ENCODE results near the gene MYO18B.

The MYO18B gene

GRCh38 chr22:25694196-25694907 lies 47.6 kb upstream of the MYO18B start:
- H2BK15ac ChIP-seq (ENCODE audit: low read length), result no peak overlapping the region
- no peak overlapping the region for H3K14ac ChIP-seq (ENCODE audit: low read length)
- H3K4ac ChIP-seq (ENCODE audit: low read length), result no peak overlapping the region

DNA sequence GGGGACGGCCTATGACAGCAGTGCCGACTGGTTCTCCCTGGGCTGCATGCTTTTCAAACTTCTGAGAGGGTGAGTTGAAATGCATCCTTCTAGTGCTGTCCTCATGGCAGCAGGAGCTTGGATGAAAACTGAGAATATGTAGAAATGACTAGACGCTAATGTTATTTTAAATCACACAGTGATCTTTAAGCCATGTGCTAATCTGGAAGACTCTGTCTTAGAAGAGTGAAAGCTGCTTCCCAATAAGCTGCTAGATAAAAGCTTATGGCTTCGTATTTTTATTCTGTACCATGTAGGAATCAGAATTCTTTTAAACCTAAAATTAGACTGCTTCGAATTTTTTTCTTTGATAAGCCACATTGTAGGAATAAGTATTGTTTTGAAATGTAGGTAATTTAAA lies 46.8 kb upstream of the MYO18B start:
- Histone ChIP-seq H3K27ac (replicated peaks; ENCODE audit: low read length) (no peak overlapping the region), H3K9ac (ENCODE audit: low read depth, low read length, poor library complexity) (no peak overlapping the region), H3K4me3 (ENCODE audit: low read length in 2 of 2) (no peak overlapping the region), H3K18ac (ENCODE audit: low read length) (no peak overlapping the region), H3K23ac (ENCODE audit: low read depth, low read length, poor library complexity) (no peak overlapping the region), H4K91ac (ENCODE audit: low read depth, low read length, poor library complexity) (no peak overlapping the region), H2BK15ac (ENCODE audit: low read length) (no peak overlapping the region), H3K14ac (ENCODE audit: low read length) (no peak overlapping the region), H4K8ac (ENCODE audit: low read depth, low read length) (no peak overlapping the region), H3K4me1 (ENCODE audit: control insufficient read depth in 2 of 2, insufficient read depth in 1 of 2, low read depth in 1 of 2, low read length in 2 of 2) (peaks cover 2 to 14% of the 10 kb centered on the region in 2 donors), H3K79me1 (ENCODE audit: low read depth, low read length) (no peaks in the 10 kb centered on the region), H3K4ac (ENCODE audit: low read length) (no peak overlapping the region), H2AK5ac (ENCODE audit: low read depth, low read length) (no peak overlapping the region), H2BK12ac (ENCODE audit: low read length) (no peak overlapping the region), H2AFZ (ENCODE audit: low read length) (no peak overlapping the region), H3K36me3 (replicated peaks in 1 of 2; ENCODE audit: control insufficient read depth in 2 of 2, insufficient read depth in 2 of 2, low read length in 2 of 2) (peaks cover 13 to 58% of the 10 kb centered on the region in 2 donors), H3K27me3 (ENCODE audit: control insufficient read depth in 3 of 3, insufficient read depth in 3 of 3, low read depth in 1 of 3, low read length in 3 of 3) (no peaks in the 10 kb centered on the region), H2BK120ac (ENCODE audit: low read depth, low read length) (no peak overlapping the region), H3K4me2 (ENCODE audit: insufficient read depth, low read length, poor library complexity, severe bottlenecking) (no peak overlapping the region), H3K9me3 (replicated peaks in 1 of 2; ENCODE audit: control insufficient read depth in 2 of 2, insufficient read depth in 1 of 2, low read depth in 1 of 2, low read length in 2 of 2) (no peaks in the 10 kb centered on the region), H2BK5ac (ENCODE audit: low read length) (no peak overlapping the region)
- no peak for DNase-seq (ENCODE audit: low spot score)
- WGBS, 2 donors (ENCODE audit: extremely low coverage in 2 of 2, insufficient read length in 2 of 2, insufficient replicate concordance in 1 of 2), result no CpG with 5 or more reads among the region's 5 CpGs

More at GRCh38 chr22:25694196-25694907, 47.6 kb upstream of the MYO18B start:
- H4K91ac ChIP-seq (ENCODE audit: low read depth, low read length, poor library complexity), result no peak overlapping the region
- no peaks in the 10 kb centered on the region for H3K27me3 ChIP-seq (ENCODE audit: control insufficient read depth in 3 of 3, insufficient read depth in 3 of 3, low read depth in 1 of 3, low read length in 3 of 3)
- no peaks in the 10 kb centered on the region for H3K9me3 ChIP-seq (replicated peaks in 1 of 2; ENCODE audit: control insufficient read depth in 2 of 2, insufficient read depth in 1 of 2, low read depth in 1 of 2, low read length in 2 of 2)
- no peak overlapping the region for H2BK12ac ChIP-seq (ENCODE audit: low read length)
- no peak overlapping the region for H2AFZ ChIP-seq (ENCODE audit: low read length)
- H4K8ac ChIP-seq (ENCODE audit: low read depth, low read length), result no peak overlapping the region
- no peak overlapping the region for H3K9ac ChIP-seq (ENCODE audit: low read depth, low read length, poor library complexity)
- no peak for DNase-seq (ENCODE audit: low spot score)
- H3K18ac ChIP-seq (ENCODE audit: low read length), result no peak overlapping the region
- no peak overlapping the region for H3K4me3 ChIP-seq (ENCODE audit: low read length in 2 of 2)
- WGBS, 2 donors (ENCODE audit: extremely low coverage in 2 of 2, insufficient read length in 2 of 2, insufficient replicate concordance in 1 of 2), result no CpG with 5 or more reads among the region's 16 CpGs
- peaks cover 13 to 62% of the 10 kb centered on the region in 2 donors for H3K36me3 ChIP-seq (replicated peaks in 1 of 2; ENCODE audit: control insufficient read depth in 2 of 2, insufficient read depth in 2 of 2, low read length in 2 of 2)
- peaks cover 2% of the 10 kb centered on the region for H3K79me1 ChIP-seq (ENCODE audit: low read depth, low read length)
- peak overlapping the region; percentile 44 for H3K23ac ChIP-seq (ENCODE audit: low read depth, low read length, poor library complexity)
- no peak overlapping the region for H2AK5ac ChIP-seq (ENCODE audit: low read depth, low read length)
- no peak overlapping the region for H2BK5ac ChIP-seq (ENCODE audit: low read length)
- no peak overlapping the region for H2BK120ac ChIP-seq (ENCODE audit: low read depth, low read length)
- no peak overlapping the region for H3K27ac ChIP-seq (replicated peaks; ENCODE audit: low read length)
- peaks cover 2 to 10% of the 10 kb centered on the region in 2 donors for H3K4me1 ChIP-seq (ENCODE audit: control insufficient read depth in 2 of 2, insufficient read depth in 1 of 2, low read depth in 1 of 2, low read length in 2 of 2)
- H3K4me2 ChIP-seq (ENCODE audit: insufficient read depth, low read length, poor library complexity, severe bottlenecking), result no peak overlapping the region

DNA sequence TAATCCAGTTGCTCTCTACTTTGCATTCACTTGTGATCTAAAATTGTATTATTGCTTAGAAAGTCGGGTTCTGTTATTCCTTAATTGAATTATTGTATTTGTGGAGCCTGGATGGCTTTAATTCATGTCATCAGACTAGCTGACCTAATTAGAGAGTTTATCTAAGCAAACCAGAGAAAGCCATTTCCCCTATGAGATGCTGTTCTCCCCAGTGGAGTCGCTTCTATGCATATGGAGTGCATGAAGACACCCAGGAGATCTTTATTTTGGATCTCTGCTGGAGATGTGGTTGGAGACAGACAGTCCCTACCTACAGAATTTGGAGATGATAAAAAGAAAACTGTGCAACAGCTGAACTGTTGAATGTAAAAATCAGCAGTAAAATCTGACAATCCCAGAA lies 45.2 kb upstream of the MYO18B start:
- no peak overlapping the region for H3K23ac ChIP-seq (ENCODE audit: low read depth, low read length, poor library complexity)
- H3K27ac ChIP-seq (replicated peaks; ENCODE audit: low read length), result no peak overlapping the region
- H4K8ac ChIP-seq (ENCODE audit: low read depth, low read length), result no peak overlapping the region
- no peaks in the 10 kb centered on the region for H3K9me3 ChIP-seq (replicated peaks in 1 of 2; ENCODE audit: control insufficient read depth in 2 of 2, insufficient read depth in 1 of 2, low read depth in 1 of 2, low read length in 2 of 2)
- H3K4ac ChIP-seq (ENCODE audit: low read length), result no peak overlapping the region
- no peak overlapping the region for H2AFZ ChIP-seq (ENCODE audit: low read length)
- H3K4me2 ChIP-seq (ENCODE audit: insufficient read depth, low read length, poor library complexity, severe bottlenecking), result no peak overlapping the region
- H3K4me1 ChIP-seq (ENCODE audit: control insufficient read depth in 2 of 2, insufficient read depth in 1 of 2, low read depth in 1 of 2, low read length in 2 of 2), result peaks cover 6 to 17% of the 10 kb centered on the region in 2 donors
- H2BK12ac ChIP-seq (ENCODE audit: low read length), result no peak overlapping the region
- H3K4me3 ChIP-seq (ENCODE audit: low read length in 2 of 2), result no peak overlapping the region
- peaks cover 11 to 44% of the 10 kb centered on the region in 2 donors for H3K36me3 ChIP-seq (replicated peaks in 1 of 2; ENCODE audit: control insufficient read depth in 2 of 2, insufficient read depth in 2 of 2, low read length in 2 of 2)
- H2BK5ac ChIP-seq (ENCODE audit: low read length), result no peak overlapping the region
- H3K18ac ChIP-seq (ENCODE audit: low read length), result no peak overlapping the region
- H2AK5ac ChIP-seq (ENCODE audit: low read depth, low read length), result no peak overlapping the region
- no CpG with 5 or more reads among the region's 2 CpGs for WGBS, 2 donors (ENCODE audit: extremely low coverage in 2 of 2, insufficient read length in 2 of 2, insufficient replicate concordance in 1 of 2)
- H3K27me3 ChIP-seq (ENCODE audit: control insufficient read depth in 3 of 3, insufficient read depth in 3 of 3, low read depth in 1 of 3, low read length in 3 of 3), result no peaks in the 10 kb centered on the region
- H2BK120ac ChIP-seq (ENCODE audit: low read depth, low read length), result no peak overlapping the region
- H3K79me1 ChIP-seq (ENCODE audit: low read depth, low read length), result no peaks in the 10 kb centered on the region
- no peak overlapping the region for H3K14ac ChIP-seq (ENCODE audit: low read length)
- H2BK15ac ChIP-seq (ENCODE audit: low read length), result no peak overlapping the region
- DNase-seq (ENCODE audit: low spot score), result no peak
- H4K91ac ChIP-seq (ENCODE audit: low read depth, low read length, poor library complexity), result no peak overlapping the region
- no peak overlapping the region for H3K9ac ChIP-seq (ENCODE audit: low read depth, low read length, poor library complexity)

DNA sequence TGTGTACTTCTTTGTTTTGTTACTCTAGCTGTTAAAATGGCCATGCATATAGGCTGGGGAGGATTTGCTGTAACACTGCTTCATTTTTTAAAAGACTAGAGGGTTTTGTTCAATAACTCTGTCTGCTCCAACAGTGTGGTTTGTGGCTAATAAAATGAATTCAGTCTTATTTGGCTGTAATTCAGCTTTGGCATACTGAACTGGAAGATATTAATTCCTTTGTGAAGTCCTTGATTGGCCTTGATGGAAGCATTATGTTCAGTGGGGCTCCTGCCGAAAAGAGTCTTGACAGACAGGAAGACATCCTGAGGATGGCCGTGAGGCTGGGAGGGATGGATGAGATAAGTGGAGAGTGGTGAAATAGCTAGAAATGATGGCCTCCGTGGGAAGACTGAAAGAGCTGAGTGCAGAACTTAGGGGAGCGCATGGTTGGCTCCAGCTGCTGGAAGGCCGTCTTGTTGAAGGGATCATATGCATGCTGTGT lies 44.8 kb upstream of the MYO18B start:
- no peak overlapping the region for H4K8ac ChIP-seq (ENCODE audit: low read depth, low read length)
- H3K9ac ChIP-seq (ENCODE audit: low read depth, low read length, poor library complexity), result no peak overlapping the region
- no peak overlapping the region for H2AK5ac ChIP-seq (ENCODE audit: low read depth, low read length)
- H2BK15ac ChIP-seq (ENCODE audit: low read length), result no peak overlapping the region
- H2AFZ ChIP-seq (ENCODE audit: low read length), result no peak overlapping the region
- no peaks in the 10 kb centered on the region for H3K27me3 ChIP-seq (ENCODE audit: control insufficient read depth in 3 of 3, insufficient read depth in 3 of 3, low read depth in 1 of 3, low read length in 3 of 3)
- H3K36me3 ChIP-seq (replicated peaks in 1 of 2; ENCODE audit: control insufficient read depth in 2 of 2, insufficient read depth in 2 of 2, low read length in 2 of 2), result peaks cover 11 to 41% of the 10 kb centered on the region in 2 donors
- no peaks in the 10 kb centered on the region for H3K79me1 ChIP-seq (ENCODE audit: low read depth, low read length)
- no peak overlapping the region for H4K91ac ChIP-seq (ENCODE audit: low read depth, low read length, poor library complexity)
- H3K27ac ChIP-seq (replicated peaks; ENCODE audit: low read length), result no peak overlapping the region
- H2BK120ac ChIP-seq (ENCODE audit: low read depth, low read length), result no peak overlapping the region
- no peak for DNase-seq (ENCODE audit: low spot score)
- no peak overlapping the region for H3K23ac ChIP-seq (ENCODE audit: low read depth, low read length, poor library complexity)
- no peak overlapping the region for H2BK5ac ChIP-seq (ENCODE audit: low read length)
- H3K18ac ChIP-seq (ENCODE audit: low read length), result no peak overlapping the region
- WGBS, 2 donors (ENCODE audit: extremely low coverage in 2 of 2, insufficient read length in 2 of 2, insufficient replicate concordance in 1 of 2), result no CpG with 5 or more reads among the region's 5 CpGs
- H3K4me1 ChIP-seq (ENCODE audit: control insufficient read depth in 2 of 2, insufficient read depth in 1 of 2, low read depth in 1 of 2, low read length in 2 of 2), result peaks cover 6 to 17% of the 10 kb centered on the region in 2 donors
- no peak overlapping the region for H3K4me3 ChIP-seq (ENCODE audit: low read length in 2 of 2)
- H3K4ac ChIP-seq (ENCODE audit: low read length), result no peak overlapping the region
- no peaks in the 10 kb centered on the region for H3K9me3 ChIP-seq (replicated peaks in 1 of 2; ENCODE audit: control insufficient read depth in 2 of 2, insufficient read depth in 1 of 2, low read depth in 1 of 2, low read length in 2 of 2)
- H2BK12ac ChIP-seq (ENCODE audit: low read length), result no peak overlapping the region
- H3K4me2 ChIP-seq (ENCODE audit: insufficient read depth, low read length, poor library complexity, severe bottlenecking), result no peak overlapping the region
- H3K14ac ChIP-seq (ENCODE audit: low read length), result no peak overlapping the region

Measured in neuronal stem cell (in vitro differentiated cells).